Activated CD4-positive, alpha-beta T cell treated with anti-CD3 and anti-CD28 coated beads for 24 hours (primary cell): Measurements from ENCODE around the gene ATRNL1.

Experiments used
- DNase-seq, 2 donors: peaks; one replicate each; pipeline ENCODE4 v3.0.0-alpha.2; 2020; ENCODE audit warnings: low read depth in 2 of 2

Gene ATRNL1, protein sequence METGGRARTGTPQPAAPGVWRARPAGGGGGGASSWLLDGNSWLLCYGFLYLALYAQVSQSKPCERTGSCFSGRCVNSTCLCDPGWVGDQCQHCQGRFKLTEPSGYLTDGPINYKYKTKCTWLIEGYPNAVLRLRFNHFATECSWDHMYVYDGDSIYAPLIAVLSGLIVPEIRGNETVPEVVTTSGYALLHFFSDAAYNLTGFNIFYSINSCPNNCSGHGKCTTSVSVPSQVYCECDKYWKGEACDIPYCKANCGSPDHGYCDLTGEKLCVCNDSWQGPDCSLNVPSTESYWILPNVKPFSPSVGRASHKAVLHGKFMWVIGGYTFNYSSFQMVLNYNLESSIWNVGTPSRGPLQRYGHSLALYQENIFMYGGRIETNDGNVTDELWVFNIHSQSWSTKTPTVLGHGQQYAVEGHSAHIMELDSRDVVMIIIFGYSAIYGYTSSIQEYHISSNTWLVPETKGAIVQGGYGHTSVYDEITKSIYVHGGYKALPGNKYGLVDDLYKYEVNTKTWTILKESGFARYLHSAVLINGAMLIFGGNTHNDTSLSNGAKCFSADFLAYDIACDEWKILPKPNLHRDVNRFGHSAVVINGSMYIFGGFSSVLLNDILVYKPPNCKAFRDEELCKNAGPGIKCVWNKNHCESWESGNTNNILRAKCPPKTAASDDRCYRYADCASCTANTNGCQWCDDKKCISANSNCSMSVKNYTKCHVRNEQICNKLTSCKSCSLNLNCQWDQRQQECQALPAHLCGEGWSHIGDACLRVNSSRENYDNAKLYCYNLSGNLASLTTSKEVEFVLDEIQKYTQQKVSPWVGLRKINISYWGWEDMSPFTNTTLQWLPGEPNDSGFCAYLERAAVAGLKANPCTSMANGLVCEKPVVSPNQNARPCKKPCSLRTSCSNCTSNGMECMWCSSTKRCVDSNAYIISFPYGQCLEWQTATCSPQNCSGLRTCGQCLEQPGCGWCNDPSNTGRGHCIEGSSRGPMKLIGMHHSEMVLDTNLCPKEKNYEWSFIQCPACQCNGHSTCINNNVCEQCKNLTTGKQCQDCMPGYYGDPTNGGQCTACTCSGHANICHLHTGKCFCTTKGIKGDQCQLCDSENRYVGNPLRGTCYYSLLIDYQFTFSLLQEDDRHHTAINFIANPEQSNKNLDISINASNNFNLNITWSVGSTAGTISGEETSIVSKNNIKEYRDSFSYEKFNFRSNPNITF (N-terminal part only)

GRCh38 chr10:115093286-115093775, at the start of gene ATRNL1:
Gene ATRNL1 (plus strand): TSS chr10:115093365. CDS start chr10:115093751, 386 bp downstream.
- DNase-seq, result no peak

DNA sequence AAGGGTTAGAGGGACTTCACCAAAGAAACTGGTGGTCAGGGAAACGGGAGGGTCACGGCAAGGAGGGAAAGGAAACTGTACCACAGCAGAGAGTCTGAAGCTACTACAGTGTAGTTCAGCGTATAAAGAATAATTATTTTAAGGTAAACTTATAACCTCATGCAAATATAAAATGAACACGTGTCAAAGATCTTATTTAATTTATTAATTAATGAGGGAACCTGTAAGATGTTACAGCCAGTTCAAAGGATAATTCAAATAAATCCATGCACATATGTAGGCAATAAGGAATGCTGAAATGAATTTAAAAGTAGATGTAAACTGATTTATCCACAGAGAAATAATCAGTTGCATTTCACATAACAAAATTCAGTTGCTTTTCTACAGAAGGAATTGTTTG, 49.4 kb upstream of the ATRNL1 start:
- no peak for DNase-seq

DNA sequence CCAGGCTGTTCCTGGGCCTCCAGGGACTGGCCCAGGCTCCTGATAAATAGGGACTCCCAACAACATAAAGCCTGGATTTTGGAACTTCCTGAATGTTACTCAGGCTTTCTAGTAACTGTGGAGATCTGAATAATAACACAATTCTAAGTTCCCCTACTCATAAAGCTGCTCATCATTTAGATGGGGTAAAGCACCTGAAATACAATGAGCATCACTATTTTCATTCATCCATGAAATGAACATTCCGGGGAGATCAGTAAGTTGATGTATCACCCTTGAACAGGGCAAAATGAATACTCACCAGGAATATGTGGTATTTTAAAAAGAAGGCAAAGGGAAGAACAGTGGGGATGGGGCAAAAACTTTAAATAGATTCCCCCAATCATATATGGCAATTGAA, 48.3 kb upstream of the ATRNL1 start:
- no peak for DNase-seq

- DNase-seq, result no peak
Measured at GRCh38 chr10:115045499-115045898, 47.7 kb upstream of the ATRNL1 start.

GRCh38 chr10:115046686-115047236, 46.4 kb upstream of the ATRNL1 start:
- no peak for DNase-seq

DNA sequence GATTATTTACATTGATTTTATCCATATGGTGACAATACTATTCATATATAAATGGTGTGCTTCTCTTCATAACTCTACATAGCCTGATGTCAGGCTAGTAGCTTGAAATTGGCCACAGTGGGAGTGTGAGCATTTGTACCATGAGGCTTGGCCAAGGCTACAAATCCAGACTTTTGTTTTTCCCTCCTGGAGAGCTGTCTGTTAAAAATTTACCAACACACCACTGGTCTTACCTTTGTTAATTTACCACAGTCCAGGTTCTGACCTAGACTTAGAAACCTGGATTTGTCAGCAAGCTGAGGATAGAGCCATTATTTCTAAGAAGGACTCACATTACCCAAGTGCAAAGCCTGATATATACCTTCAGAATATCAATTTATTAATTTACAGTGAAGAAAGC, 45.5 kb upstream of the ATRNL1 start:
- DNase-seq, result no peak

DNA sequence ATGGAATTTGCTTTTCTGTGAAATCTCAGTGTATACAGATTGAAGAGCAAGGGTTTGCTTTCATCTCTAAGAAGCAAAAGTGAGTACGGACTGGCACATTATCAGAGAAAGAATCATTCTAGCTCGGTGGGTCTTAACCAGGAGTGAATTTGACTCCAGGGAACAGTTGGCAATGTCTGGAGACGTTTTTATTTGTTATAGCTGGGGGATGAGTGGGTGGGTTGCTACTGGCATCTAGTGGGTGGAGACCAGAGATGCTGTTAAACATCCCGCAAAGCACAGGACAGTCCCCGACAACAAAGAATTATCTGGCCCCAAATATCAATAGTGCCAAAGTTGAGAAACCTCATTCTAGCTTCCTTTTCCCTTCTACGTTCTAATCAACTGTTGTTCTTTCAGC, 43.8 kb upstream of the ATRNL1 start:
- DNase-seq, result no peak

DNA sequence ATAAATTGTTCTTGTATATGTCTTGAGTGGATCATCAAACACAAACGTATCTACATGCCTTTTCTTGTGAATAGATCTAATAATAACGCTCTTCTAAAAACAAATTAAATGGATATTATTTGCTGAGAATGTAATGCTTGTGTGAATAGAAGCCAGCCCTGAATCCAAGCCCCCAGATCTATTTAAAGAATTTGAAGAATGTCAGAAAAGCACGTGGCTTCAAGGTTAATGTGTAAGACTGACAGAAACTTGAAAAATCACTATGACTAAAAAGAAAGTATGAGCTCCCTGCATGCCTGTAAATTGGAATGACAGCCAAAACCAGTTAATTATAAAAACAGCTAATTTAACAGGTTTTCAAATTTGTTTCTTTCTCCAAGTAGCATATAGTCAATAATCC, 43.2 kb upstream of the ATRNL1 start:
- DNase-seq, result no peak

- no peak for DNase-seq
Measured at GRCh38 chr10:115050375-115051010, 42.7 kb upstream of the ATRNL1 start.

DNA sequence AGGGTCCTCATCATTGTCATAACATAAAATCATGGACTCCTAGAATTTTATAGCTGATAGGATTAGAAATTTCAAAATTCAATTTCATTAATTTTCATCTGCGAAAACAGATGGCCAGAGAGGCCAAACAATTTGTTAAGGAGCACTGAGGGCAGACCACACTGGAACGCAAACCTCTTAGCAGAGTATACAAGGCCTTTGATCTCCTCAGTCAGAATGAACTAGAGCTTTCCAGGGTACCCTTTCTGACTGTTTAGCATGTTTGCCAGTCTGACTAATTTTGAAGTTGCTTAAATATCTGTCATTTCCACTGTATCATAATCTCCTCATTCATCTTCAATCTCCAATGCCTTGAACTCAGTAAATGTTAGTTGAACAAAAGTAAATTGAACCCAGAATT, 41.9 kb upstream of the ATRNL1 start:
- DNase-seq, result no peak

- no peak for DNase-seq
Measured at GRCh38 chr10:115052226-115052625, 40.9 kb upstream of the ATRNL1 start.

DNA sequence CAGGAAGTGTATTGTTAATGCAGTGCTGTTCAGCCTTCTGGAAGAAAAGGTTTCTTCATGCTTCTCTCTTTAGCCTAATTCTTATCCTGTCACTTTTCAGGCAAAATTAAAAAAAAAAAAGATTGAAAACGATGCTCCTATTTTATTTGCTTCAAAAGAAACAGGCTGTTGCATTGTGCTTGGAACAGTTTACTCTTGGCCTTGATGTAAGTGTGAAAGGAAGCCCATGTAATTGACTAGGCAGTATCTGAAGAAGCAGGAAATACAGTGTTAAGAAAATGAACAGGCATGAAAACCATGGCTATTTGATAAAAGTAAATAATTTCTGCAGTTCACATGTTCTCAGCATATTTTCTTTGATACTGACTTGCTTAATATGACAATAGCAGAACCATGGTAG, 40.4 kb upstream of the ATRNL1 start:
- no peak for DNase-seq

DNA sequence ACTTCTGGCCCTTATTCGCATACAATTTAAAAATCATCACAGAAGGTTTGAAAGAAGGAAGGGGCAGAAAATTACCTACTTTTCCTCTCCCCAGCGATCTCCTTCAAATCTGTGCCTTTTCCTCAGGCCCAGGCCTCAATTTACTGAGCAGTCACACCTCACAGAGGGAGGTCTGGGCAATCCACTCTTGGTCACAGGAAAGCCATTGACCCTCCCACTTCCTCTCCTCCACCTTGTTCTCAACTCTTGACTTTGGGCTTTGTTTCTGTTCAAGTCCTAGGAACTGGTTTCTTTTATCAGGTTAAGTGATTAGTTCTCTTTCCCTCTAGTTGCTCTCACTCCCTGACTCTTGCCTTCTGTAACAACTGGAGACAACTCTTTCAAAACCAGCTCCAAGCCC, 37.0 kb upstream of the ATRNL1 start:
- DNase-seq, result no peak

DNA sequence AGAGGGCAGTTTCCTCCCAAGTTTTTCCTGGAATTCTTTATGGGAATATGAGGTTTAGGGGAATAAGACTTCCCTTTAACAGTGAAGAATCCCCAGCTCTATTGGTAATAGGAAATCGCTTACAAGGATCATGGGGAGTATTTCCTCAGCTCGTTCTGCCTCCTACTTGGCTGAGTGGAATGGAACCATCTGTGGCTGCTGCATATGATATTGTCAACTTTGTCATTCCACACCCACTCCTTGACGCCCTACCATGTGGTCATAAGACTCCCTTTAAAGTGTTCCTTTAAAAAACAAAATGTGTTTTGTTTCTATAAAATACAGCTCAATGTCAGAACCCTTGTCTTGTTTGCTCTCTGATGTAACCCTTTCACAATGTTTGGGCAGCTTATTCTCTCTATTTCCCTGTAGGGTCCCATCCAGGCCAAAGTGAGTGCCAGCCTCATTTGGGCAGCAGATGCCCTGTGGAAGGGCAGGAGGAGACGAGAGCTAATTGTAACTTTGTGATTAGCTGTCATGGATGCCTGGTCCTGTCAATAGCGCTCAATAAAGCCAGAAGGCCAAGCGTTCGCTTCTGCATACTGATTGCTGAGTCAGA, 33.8 kb upstream of the ATRNL1 start:
- no peak for DNase-seq

- no peak for DNase-seq
Measured at GRCh38 chr10:115063701-115064658, 29.2 kb upstream of the ATRNL1 start.

GRCh38 chr10:115065801-115066200, 27.4 kb upstream of the ATRNL1 start:
- no peak for DNase-seq

GRCh38 chr10:115066528-115066927, 26.6 kb upstream of the ATRNL1 start:
- no peak for DNase-seq

DNA sequence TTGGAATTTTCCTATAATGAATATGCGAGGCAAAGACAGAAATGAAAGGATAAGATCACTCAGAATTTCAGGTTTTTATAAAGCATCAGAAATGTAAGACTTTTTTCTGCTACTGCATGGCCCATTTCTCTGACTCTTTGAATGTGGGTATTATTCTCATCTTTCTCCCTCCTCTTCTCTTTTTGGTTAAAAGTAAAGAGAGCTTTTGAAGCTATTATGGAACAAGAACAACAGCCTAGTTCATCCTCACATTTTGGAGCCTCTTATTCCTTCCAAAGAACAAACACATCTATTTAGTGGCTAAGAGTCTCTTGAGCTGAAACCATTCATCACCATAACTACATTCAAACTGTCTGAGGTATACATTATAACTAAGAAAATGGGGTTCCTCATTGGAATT, 19.4 kb upstream of the ATRNL1 start:
- no peak for DNase-seq

DNA sequence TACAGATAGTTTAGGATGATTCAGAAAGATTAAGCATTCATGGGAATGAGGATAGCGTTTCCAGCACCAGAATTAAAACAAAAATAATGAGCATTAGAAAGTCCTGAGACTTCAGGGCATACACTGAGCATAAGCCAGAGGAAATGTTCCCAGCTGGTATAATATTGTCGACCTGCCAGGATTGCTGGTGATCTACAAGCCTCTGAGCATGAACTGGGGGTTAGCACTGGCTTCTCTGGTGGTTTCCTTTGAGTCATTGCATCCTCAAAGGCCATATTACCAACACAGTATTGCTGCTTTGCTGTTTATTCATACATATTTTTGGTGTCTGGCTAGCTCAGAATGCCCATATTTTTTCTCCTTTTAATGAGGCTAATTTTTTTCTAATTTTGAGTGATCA, 10.7 kb upstream of the ATRNL1 start:
- no peak for DNase-seq
